ENCODE results near the gene CTDSP2. TPM values are rescaled to one million over a fixed set of nuclear protein-coding genes. Genes with fewer than 3 reads are reported as not detected.

The CTDSP2 gene
- total RNA-seq, 1 donor from 2014 or later: 49.8 TPM

- ATAC-seq: no peak
These were observed 32.4 kb downstream of the CTDSP2 start for GRCh38 chr12:57813971-57814772.

- ATAC-seq: no peak
These were observed 33.2 kb downstream of the CTDSP2 start for GRCh38 chr12:57813111-57813970.

- no peak for ATAC-seq
These were observed 35.3 kb downstream of the CTDSP2 start for GRCh38 chr12:57811028-57811755.

- peak; percentile 74 for ATAC-seq
These were observed 36.1 kb downstream of the CTDSP2 start for GRCh38 chr12:57810450-57810849.

GRCh38 chr12:57809425-57809824 lies 37.1 kb downstream of the CTDSP2 start:
- ATAC-seq: no peak

GRCh38 chr12:57808351-57808750 lies 38.2 kb downstream of the CTDSP2 start:
- no peak for ATAC-seq

GRCh38 chr12:57807285-57807684 lies 39.2 kb downstream of the CTDSP2 start:
- no peak for ATAC-seq

- ATAC-seq: no peak
These were observed 39.9 kb downstream of the CTDSP2 start for GRCh38 chr12:57806677-57807076.

GRCh38 chr12:57803319-57803893 lies 43.1 kb downstream of the CTDSP2 start:
- peak; percentile 54 for ATAC-seq

GRCh38 chr12:57802607-57803006 lies 43.9 kb downstream of the CTDSP2 start:
- ATAC-seq: no peak

- ATAC-seq: no peak
These were observed 45.6 kb downstream of the CTDSP2 start for GRCh38 chr12:57800965-57801364.

GRCh38 chr12:57797933-57798332 lies 48.6 kb downstream of the CTDSP2 start:
- ATAC-seq: no peak

- no peak for ATAC-seq
These were observed 49.5 kb downstream of the CTDSP2 start for GRCh38 chr12:57796996-57797395.

GRCh38 chr12:57795354-57795753 lies 51.2 kb downstream of the CTDSP2 start:
- ATAC-seq: peak; percentile 87

GRCh38 chr12:57793920-57794319 lies 52.6 kb downstream of the CTDSP2 start:
- ATAC-seq: peak; percentile 78

GRCh38 chr12:57783861-57784260 lies 62.7 kb downstream of the CTDSP2 start:
- ATAC-seq: no peak

GRCh38 chr12:57783466-57783801 lies 63.1 kb downstream of the CTDSP2 start:
- no peak for ATAC-seq

GRCh38 chr12:57782608-57783465 lies 63.7 kb downstream of the CTDSP2 start, which contains the start of gene TSFM:
TSFM (plus strand) TSS chr12:57782787; CDS start chr12:57782802, 15 bp downstream.
- peak; percentile 96 for ATAC-seq

GRCh38 chr12:57782243-57782607 lies 64.3 kb downstream of the CTDSP2 start:
- ATAC-seq: no peak

GRCh38 chr12:57781801-57782200 lies 64.7 kb downstream of the CTDSP2 start:
- no peak for ATAC-seq

- no peak for ATAC-seq
These were observed 65.3 kb downstream of the CTDSP2 start for GRCh38 chr12:57781244-57781643.

All from esophagus mucosa (tissue), 1 donor.